Airway epithelial cell (primary cell): ENCODE results near the gene CDPF1. TPM values are rescaled to one million over a fixed set of nuclear protein-coding genes. Genes with fewer than 3 reads are reported as not detected.

Source experiments
- total RNA-seq: library from RNA; depleted of rRNA; stranded (reverse); fragments of >200 nt; gene quantifications from 2 replicates; pipeline ENCODE4 v1.2.3, GENCODE V29; 2015

The CDPF1 gene
- total RNA-seq: 4.5 and 7.5 TPM in 2 replicates

DNA sequence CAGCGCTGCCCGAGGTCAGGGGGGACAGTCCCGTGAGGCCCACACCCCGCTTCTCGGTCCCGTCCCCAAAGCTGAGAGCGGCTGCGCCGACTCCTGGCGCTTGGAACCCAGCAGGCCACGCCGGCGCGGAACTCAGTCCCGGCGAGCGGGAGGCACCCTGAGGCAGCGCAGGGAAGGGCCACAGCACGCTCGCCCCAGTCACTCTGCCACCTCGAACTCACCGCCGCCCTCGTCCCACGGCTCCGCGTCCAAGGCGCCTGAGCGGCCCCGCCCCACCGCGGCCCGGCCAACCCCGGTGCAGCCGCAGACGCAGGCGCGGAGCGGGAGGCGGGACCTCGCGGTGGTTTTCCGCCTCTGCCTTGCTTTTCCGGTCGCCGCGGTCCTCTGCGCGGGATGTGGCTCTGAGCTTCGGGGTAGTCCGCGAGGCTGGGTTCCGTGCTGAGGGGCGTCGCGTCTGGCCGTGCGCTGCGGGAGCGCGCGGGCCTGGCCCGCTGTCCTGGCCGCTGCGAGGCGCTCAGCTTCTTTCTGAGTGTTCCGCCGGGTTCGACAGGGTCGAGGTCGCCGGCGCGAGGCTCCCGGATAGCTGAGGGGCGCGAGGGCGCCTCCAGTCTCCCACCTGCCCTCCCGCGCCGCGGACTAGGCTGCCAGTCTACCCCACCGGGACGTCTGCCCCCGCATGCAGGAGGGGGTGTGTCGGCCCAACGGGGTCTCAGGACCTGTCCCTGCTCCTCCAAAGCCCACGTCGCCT is at the start of gene CDPF1:
CDPF1 (minus strand) TSS at position 259 of the 748 bp plus-strand sequence. CDS start 2,009 bp downstream, outside the sequence.

GRCh38 chr22:46296257-46297150 is 46.4 kb upstream of the CDPF1 start, which contains the start of gene GTSE1:
Gene GTSE1, plus strand, starts transcription at chr22:46296870. Its CDS starts 531 bp downstream, at chr22:46297401.

DNA sequence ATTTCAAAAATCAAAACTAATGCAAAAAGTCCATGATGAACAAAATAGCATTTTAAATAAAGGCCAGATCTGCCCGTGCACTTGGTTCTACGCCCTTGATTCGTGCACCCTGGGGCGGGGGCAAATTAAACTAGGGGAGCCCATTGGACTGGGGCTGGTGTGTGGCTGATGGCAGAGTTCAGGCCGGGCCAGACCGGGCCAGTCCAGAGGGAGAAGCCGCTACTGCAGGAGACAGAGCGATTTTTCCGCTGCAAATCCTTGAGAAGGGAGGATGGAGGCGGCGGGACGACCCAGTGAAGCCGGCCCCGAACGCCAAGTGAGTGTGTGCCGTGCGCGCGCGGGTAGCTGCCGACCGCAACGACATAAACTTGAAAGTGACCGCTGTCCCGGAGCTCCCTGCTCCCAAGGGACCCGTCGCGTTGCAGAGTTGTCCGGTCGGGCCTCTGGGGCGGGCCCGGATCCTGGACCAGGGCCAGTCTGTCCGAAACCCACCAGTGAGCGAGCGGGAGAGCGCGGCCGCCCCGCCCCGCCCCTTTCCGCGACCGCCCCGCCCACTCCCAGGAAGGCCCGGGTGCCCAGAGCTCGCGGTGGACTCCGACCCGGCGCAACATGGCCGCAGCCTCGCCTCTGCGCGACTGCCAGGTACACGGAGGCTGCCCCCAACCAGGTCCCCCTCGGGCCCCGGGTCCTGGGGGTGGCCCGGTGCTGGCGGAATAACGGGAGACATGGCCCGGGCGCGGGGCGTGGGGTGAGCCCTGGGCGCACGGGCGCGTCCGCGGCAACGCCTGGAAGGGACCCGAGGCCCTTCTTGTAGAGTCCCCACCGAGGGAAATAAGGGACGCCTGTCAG is 17.6 kb upstream of the CDPF1 start, which contains the start of gene TTC38:
TTC38 (plus strand) TSS at position 578 of the 849 bp plus-strand sequence; CDS start at position 610, 32 bp downstream.

GRCh38 chr22:46263216-46263590 is 13.1 kb upstream of the CDPF1 start, which contains the start of gene PKDREJ:
Gene PKDREJ, minus strand, starts transcription at chr22:46263343. Its CDS starts 21 bp downstream, at chr22:46263322.

Other genes starting within 250 kb of the CDPF1 start
- 2.5 and 5.6 TPM in 2 replicates for gene PPARA, start 99.8 kb downstream of the CDPF1 start, total RNA-seq
- under 0.01 TPM in 1 of 2 replicates, not detected in the other for gene PKDREJ, start 13.1 kb upstream of the CDPF1 start, total RNA-seq
- 10.1 and 15.2 TPM in 2 replicates for gene TTC38, start 17.7 kb upstream of the CDPF1 start, total RNA-seq
- 4.6 and 9.2 TPM in 2 replicates for gene GTSE1, start 46.6 kb upstream of the CDPF1 start, total RNA-seq
- gene TRMU, start 85.4 kb upstream of the CDPF1 start, total RNA-seq: 27.4 and 37.9 TPM in 2 replicates